ENCODE measurements around the gene ARHGEF3. TPM values are rescaled to one million over a fixed set of nuclear protein-coding genes. Genes with fewer than 3 reads are reported as not detected.

ARHGEF3 gene
- total and polyA plus RNA-seq, 5 experiments from 2014 or later = 95.3 to 123 (median 101) TPM

GRCh38 chr3:56833022-56833421 is 31.3 kb upstream of the ARHGEF3 start:
- Mint-ChIP-seq H3K4me1 (peaks cover 11 to 25% (median 15%) of the 10 kb centered on the region in 4 donors), H3K27ac (peak overlapping the region in 1 of 10 donors; percentile 58), H3K9me3 (no peaks in the 10 kb centered on the region), H3K4me3 (no peak overlapping the region), H3K27me3 (no peaks in the 10 kb centered on the region), H3K36me3 (peaks cover 0 to 13% (median 13%) of the 10 kb centered on the region in 3 donors)
- DNase-seq (no peak), ATAC-seq (no peak)
- POLR2A ChIA-PET = no interaction called here

- Mint-ChIP-seq H3K27me3 (no peaks in the 10 kb centered on the region), H3K4me3 (no peak overlapping the region), H3K4me1 (peaks cover 9 to 18% (median 15%) of the 10 kb centered on the region in 4 donors), H3K27ac (peak overlapping the region in 1 of 10 donors; percentile 9), H3K9me3 (no peaks in the 10 kb centered on the region), H3K36me3 (peaks cover 0 to 13% (median 9%) of the 10 kb centered on the region in 3 donors)
- DNase-seq (no peak), ATAC-seq (no peak)
- POLR2A ChIA-PET = no interaction called here
These were observed 29.8 kb upstream of the ARHGEF3 start for GRCh38 chr3:56831572-56831971.

GRCh38 chr3:56830884-56831283 is 29.1 kb upstream of the ARHGEF3 start:
- H3K27ac Mint-ChIP-seq = peak overlapping the region in 5 of 10 donors; percentile 10 to 83 (median 55)
- POLR2A ChIA-PET = interaction anchor here (0.5 kb wide), 1 partner anchor 42 kb away, joined by 3 read pairs; no protein-coding TSS in a partner anchor

GRCh38 chr3:56829533-56829932 is 27.8 kb upstream of the ARHGEF3 start:
- peaks cover 0 to 6% (median 4%) of the 10 kb centered on the region in 3 donors for H3K36me3 Mint-ChIP-seq
- H3K9me3 Mint-ChIP-seq = no peaks in the 10 kb centered on the region
- POLR2A ChIA-PET = no interaction called here
- H3K27me3 Mint-ChIP-seq = no peaks in the 10 kb centered on the region
- peaks cover 19 to 28% (median 23%) of the 10 kb centered on the region in 4 donors for H3K4me1 Mint-ChIP-seq
- H3K27ac Mint-ChIP-seq = peak overlapping the region in 1 of 10 donors; percentile 20
- no peak for ATAC-seq
- DNase-seq = no peak
- H3K4me3 Mint-ChIP-seq = no peak overlapping the region

More at GRCh38 chr3:56830884-56831283, 29.1 kb upstream of the ARHGEF3 start:
- no peak for ATAC-seq
- no peak overlapping the region for H3K4me3 Mint-ChIP-seq
- H3K4me1 Mint-ChIP-seq = peaks cover 10 to 18% (median 17%) of the 10 kb centered on the region in 4 donors
- H3K27me3 Mint-ChIP-seq = no peaks in the 10 kb centered on the region
- no peaks in the 10 kb centered on the region for H3K9me3 Mint-ChIP-seq
- no peak for DNase-seq
- peaks cover 0 to 10% (median 9%) of the 10 kb centered on the region in 3 donors for H3K36me3 Mint-ChIP-seq

- peaks cover 0 to 6% (median 4%) of the 10 kb centered on the region in 3 donors for H3K36me3 Mint-ChIP-seq
- H3K9me3 Mint-ChIP-seq = no peaks in the 10 kb centered on the region
- H3K27me3 Mint-ChIP-seq = no peaks in the 10 kb centered on the region
- H3K27ac Mint-ChIP-seq = peak overlapping the region in 1 of 10 donors; percentile 37
- peaks cover 27 to 42% (median 38%) of the 10 kb centered on the region in 4 donors for H3K4me1 Mint-ChIP-seq
- ATAC-seq (no peak), DNase-seq (no peak)
- no peak overlapping the region for H3K4me3 Mint-ChIP-seq
- POLR2A ChIA-PET = interaction anchor here (0.7 kb wide), 1 partner anchor 27 kb away, joined by 3 read pairs; no protein-coding TSS in a partner anchor
These were observed 25.3 kb upstream of the ARHGEF3 start for GRCh38 chr3:56826831-56827722.

GRCh38 chr3:56825567-56826438 is 24.1 kb upstream of the ARHGEF3 start:
- Mint-ChIP-seq H3K9me3 (no peaks in the 10 kb centered on the region), H3K27me3 (no peaks in the 10 kb centered on the region), H3K4me1 (peaks cover 26 to 37% (median 36%) of the 10 kb centered on the region in 4 donors), H3K4me3 (no peak overlapping the region), H3K36me3 (peaks cover 0 to 3% (median 2%) of the 10 kb centered on the region in 3 donors), H3K27ac (peak overlapping the region in 3 of 10 donors; percentile 12 to 67 (median 21))
- ATAC-seq = no peak
- POLR2A ChIA-PET = interaction anchor here (0.6 to 1.4 kb wide), 3 partner anchors 17 to 1430 kb away, joined by 3 to 4 read pairs (median 3); no protein-coding TSS in a partner anchor
- no peak for DNase-seq

GRCh38 chr3:56823984-56824703 is 22.4 kb upstream of the ARHGEF3 start:
- Mint-ChIP-seq H3K27ac (peak overlapping the region in 6 of 10 donors; percentile 14 to 81 (median 60)), H3K4me3 (peak overlapping the region in 3 of 10 donors; percentile 13 to 24 (median 23)), H3K9me3 (no peaks in the 10 kb centered on the region), H3K27me3 (no peaks in the 10 kb centered on the region), H3K4me1 (peaks cover 21 to 37% (median 35%) of the 10 kb centered on the region in 4 donors), H3K36me3 (no peaks in the 10 kb centered on the region)
- POLR2A ChIA-PET = interaction anchor here (0.7 to 1.4 kb wide), 3 partner anchors 9 to 95 kb away, joined by 3 to 4 read pairs (median 3); no protein-coding TSS in a partner anchor
- ATAC-seq (no peak), DNase-seq (no peak)

- Mint-ChIP-seq H3K36me3 (no peaks in the 10 kb centered on the region), H3K27me3 (no peaks in the 10 kb centered on the region), H3K4me3 (peak overlapping the region in 5 of 10 donors; percentile 11 to 34 (median 23)), H3K27ac (peak overlapping the region in 6 of 10 donors; percentile 14 to 81 (median 56)), H3K4me1 (peaks cover 21 to 44% (median 41%) of the 10 kb centered on the region in 4 donors), H3K9me3 (no peaks in the 10 kb centered on the region)
- no peak for DNase-seq
- no peak for ATAC-seq
- POLR2A ChIA-PET = interaction anchor here (1.0 kb wide), 2 partner anchors 8 to 9 kb away, joined by 3 to 4 read pairs; no protein-coding TSS in a partner anchor
These were observed 21.7 kb upstream of the ARHGEF3 start for GRCh38 chr3:56823421-56823926.

- H3K27ac Mint-ChIP-seq = no peak overlapping the region
- no peak for ATAC-seq
- H3K4me3 Mint-ChIP-seq = no peak overlapping the region
- DNase-seq = no peak
- no peaks in the 10 kb centered on the region for H3K36me3 Mint-ChIP-seq
- no peaks in the 10 kb centered on the region for H3K27me3 Mint-ChIP-seq
- peaks cover 25 to 54% (median 51%) of the 10 kb centered on the region in 4 donors for H3K4me1 Mint-ChIP-seq
- H3K9me3 Mint-ChIP-seq = no peaks in the 10 kb centered on the region
- POLR2A ChIA-PET = interaction anchor here (1.0 kb wide), 1 partner anchor 9 kb away, joined by 3 read pairs; no protein-coding TSS in a partner anchor
These were observed 20.8 kb upstream of the ARHGEF3 start for GRCh38 chr3:56822501-56822900.

- no peaks in the 10 kb centered on the region for H3K36me3 Mint-ChIP-seq
- ATAC-seq (no peak), DNase-seq (no peak)
- peaks cover 0 to 1% (median 0%) of the 10 kb centered on the region in 9 donors for H3K9me3 Mint-ChIP-seq
- POLR2A ChIA-PET = interaction anchor here (0.6 to 3.2 kb wide), 6 partner anchors 12 to 124 kb away, joined by 3 to 14 read pairs (median 4); partner anchors contain the start of gene ARHGEF3
- no peaks in the 10 kb centered on the region for H3K27me3 Mint-ChIP-seq
- no peak overlapping the region for H3K4me3 Mint-ChIP-seq
- peaks cover 23 to 67% (median 55%) of the 10 kb centered on the region in 4 donors for H3K4me1 Mint-ChIP-seq
- peak overlapping the region in 7 of 10 donors; percentile 11 to 78 (median 31) for H3K27ac Mint-ChIP-seq
These were observed 17.5 kb upstream of the ARHGEF3 start for GRCh38 chr3:56819016-56819809.
